GM19372 (cell line): Measurements from ENCODE around the gene MRPL9.
"Not testable (repeated sequence)": the region's sequence is repeated elsewhere in the genome, so short reads cannot be mapped to it uniquely, and the experiment has no call there.

ENCODE experiments used
- ATAC-seq: cut with Tn5 transposase; IDR thresholded peaks from one replicate; pipeline ENCODE4 v1.9.1; 2021; ENCODE audit warnings: mild to moderate bottlenecking, low read depth, moderate library complexity; ENCODE audit not compliant: unreplicated experiment

Gene MRPL9

GRCh38 chr1:151737026-151737425 is 26.3 kb downstream of the MRPL9 start:
- ATAC-seq, result no peak

DNA sequence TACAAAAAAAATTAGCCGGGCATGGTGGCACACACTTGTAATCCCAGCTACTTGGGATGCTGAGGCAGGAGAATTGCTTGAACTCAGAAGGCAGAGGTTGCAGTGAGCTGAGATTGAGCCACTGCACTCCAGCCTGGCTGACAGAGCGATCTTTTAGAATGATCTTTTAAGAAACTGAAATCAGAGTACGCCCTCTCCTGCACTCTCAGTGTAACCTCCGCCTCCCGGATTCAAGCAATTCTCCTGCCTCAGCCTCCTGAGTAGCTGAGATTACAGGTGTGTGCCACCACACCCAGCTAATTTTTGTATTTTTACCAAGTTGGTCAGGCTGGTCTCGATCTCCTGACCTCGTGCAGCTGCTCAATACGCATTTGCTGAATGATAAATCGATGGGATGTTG is 29.3 kb downstream of the MRPL9 start:
- not testable (repeated sequence) for ATAC-seq

- no peak for ATAC-seq
These were observed 30.2 kb downstream of the MRPL9 start for GRCh38 chr1:151733126-151733525.

GRCh38 chr1:151729966-151730291 is 33.4 kb downstream of the MRPL9 start:
- ATAC-seq, result no peak

GRCh38 chr1:151729157-151729965 is 33.9 kb downstream of the MRPL9 start:
- ATAC-seq, result no peak

DNA sequence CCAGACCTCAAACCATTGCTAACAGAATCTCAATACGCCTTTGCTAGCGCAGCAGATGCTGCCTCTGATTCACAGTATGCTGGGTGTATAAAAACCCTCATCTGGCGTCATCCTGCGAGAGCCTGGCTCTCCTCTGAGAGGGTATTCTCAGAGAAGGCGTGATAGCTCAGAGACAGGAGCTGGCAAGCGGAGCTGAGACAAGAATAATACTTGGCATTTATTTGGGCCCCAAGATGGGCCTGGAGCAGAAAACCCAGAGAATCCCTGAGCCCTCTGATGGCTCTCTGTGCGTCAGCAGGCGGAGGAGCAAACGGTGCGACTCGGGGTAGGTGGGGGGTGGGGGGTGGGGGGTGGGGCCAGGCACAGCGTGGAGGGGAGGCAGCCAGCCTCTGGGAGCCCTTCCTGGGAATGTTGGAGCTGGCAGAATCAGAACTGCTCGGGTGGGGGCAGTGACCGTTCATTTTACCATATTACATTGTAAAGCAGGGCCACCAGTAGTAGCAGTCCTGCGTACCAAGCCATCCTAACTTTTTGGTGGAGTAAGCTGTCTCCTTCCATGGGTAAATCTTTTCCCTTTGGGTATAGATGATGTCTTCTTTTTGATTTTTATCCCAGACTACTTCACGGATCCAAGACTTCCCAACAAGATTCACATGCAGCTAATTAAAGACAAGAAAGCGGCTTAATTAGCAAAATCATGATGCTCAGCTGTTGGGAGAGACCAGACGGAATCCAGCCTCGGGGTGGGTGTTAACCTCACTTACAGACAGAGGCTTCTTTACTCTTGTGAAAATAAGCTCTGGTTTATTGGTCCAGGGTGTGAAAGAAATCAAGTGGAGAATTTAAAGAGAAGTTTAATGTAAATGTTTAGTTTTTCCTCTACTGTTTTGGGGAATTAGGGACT is 34.9 kb downstream of the MRPL9 start:
- no peak for ATAC-seq

DNA sequence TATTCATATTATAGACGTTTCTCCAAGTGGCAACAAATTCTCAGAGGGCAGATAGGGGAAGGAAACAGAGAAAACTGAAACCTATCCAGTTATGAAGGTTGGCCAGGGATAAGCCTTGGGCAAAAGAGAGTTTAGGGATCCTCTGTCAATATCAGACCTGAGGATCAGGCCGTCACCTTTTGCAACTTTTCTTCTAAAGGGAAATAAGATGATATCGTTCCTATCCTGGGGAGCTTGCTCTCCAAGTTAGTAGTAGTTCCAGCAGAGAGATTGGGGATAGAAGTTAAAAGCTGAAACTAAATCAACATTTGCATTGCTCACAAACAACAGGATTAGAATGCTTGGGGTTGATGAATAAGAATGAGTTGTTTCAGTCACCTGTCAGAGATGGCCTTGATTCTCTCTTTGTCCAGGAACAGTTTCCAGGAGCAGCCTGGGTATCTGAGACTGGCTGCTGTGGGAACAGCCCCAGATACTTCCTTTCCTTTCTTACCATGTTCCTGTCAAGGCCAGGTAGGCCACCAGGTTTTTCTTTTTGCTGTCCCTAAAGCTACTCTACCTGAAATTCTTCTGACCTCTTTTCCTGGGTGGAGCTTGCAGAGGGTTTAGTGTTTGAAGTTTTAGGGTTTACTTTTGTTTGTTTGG is 39.4 kb downstream of the MRPL9 start:
- ATAC-seq, result no peak

DNA sequence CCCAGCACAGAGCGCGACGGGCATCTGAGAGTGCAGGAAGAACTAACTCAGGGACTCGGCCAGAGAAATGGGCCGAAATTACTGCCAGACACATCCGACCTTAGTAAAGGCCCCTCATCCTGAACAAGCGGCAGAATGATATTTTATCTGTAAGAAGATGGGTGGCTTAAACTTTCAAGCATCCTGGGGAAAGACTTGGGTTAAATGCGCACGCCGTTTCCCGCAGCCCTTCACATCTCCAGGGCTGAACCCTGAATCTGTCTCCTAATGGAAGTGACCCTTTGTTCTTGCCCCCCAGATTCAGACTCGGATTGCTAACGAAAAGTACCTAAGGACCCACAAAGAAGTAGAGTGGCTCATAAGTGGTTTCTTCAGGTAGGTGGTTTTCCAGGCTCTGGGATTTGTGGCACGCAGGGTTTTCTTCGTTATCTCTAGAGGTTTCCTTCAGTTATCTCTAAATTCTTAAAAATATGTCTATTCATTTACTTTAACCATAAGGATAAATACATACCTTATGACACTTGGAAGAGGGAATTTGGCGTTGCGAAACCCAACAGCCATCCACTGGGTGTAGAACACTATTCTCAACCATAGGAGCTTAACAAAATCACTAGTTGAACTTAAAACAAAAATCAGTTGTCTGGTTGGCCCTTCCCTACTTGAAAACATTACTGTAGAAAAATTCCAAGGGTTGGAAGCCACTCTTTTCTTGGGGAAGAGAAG is 41.3 kb downstream of the MRPL9 start:
- no peak for ATAC-seq

DNA sequence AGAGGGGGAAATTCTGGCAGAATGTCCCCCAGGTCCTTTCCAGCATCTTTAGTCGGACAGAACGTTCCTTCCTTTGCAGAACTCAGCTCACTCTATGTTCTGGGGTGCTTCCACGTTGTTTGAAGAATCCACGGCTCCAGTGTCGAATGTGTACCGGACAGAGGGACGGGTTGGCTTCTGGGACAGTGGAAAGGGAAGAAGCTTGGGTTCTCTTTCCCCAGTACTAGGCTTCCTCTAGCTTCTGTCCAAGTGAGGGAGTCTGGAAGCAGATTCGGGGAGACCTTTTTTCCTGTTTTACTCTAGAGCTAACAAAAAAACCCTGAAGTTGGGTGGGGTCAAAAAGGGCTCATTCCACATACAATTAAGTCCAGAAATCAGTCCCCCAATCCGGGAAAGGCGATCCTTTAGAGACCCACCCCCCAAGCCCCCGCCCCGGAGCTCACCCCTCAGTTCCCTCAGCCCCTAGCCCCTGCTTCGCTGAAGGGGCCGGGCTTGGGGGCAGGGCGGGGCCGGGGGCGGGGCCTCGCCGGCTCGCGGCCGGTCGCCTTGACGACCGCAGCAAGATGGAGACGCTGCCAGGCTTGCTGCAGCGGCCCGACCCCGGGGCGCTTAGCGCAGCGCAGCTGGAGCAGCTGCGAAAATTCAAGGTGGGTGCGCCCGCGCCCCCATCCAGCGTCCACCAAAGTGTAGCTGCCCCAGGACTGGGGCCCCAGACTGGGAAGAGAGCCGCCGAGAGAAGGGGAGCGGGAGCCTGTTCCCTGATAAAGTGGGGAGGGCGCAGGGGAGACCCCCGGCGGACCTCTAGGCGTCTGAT is 42.1 kb downstream of the MRPL9 start, which contains the start of gene RIIAD1:
TSS of gene RIIAD1 (plus strand) at position 549 of the 814 bp plus-strand sequence. CDS start at position 564, 15 bp downstream.
- ATAC-seq, result peak; percentile 51

DNA sequence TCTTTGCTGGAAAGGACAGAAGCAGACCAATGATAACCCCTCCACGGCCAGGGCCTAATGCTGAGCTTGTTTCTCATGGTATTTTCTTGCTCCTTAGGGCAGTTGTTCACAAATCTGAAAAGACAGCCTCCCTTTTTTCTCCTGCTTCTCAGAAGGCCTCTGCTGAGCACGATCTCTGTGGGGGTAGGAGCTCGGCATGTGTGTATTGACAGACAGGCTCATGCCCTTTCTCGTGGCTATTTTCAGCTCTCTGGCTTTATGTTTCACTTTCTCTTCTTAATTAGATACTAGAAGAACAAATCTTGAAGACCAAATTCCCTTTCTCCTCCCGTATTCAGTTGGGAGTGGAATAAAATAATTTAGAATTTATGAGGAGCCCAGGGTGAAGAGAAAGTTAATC is 42.7 kb downstream of the MRPL9 start:
- no peak for ATAC-seq

GRCh38 chr1:151720125-151720524 is 43.2 kb downstream of the MRPL9 start:
- no peak for ATAC-seq

- no peak for ATAC-seq
These were observed 44.6 kb downstream of the MRPL9 start for GRCh38 chr1:151718666-151719065.

DNA sequence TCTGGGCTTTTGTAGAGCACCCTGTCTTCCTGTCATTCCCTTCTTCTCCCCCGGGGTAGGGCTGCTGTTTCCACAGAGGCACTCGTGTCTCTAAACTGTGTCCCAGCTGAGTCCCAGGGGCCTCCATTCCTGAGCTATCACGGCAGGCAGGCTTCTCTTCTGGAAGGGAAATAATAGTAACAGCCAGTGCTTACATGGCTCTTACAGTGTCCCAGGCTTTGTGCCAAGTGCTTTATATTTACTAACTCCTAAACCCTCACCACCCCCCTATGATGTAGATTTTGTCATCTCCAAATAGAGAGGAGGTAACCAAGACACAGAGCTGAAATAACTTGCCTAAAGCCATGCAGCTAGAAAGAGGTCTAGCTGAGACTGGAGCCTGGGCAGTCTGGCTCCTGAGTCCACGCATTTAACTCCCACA is 45.3 kb downstream of the MRPL9 start:
- ATAC-seq, result no peak

DNA sequence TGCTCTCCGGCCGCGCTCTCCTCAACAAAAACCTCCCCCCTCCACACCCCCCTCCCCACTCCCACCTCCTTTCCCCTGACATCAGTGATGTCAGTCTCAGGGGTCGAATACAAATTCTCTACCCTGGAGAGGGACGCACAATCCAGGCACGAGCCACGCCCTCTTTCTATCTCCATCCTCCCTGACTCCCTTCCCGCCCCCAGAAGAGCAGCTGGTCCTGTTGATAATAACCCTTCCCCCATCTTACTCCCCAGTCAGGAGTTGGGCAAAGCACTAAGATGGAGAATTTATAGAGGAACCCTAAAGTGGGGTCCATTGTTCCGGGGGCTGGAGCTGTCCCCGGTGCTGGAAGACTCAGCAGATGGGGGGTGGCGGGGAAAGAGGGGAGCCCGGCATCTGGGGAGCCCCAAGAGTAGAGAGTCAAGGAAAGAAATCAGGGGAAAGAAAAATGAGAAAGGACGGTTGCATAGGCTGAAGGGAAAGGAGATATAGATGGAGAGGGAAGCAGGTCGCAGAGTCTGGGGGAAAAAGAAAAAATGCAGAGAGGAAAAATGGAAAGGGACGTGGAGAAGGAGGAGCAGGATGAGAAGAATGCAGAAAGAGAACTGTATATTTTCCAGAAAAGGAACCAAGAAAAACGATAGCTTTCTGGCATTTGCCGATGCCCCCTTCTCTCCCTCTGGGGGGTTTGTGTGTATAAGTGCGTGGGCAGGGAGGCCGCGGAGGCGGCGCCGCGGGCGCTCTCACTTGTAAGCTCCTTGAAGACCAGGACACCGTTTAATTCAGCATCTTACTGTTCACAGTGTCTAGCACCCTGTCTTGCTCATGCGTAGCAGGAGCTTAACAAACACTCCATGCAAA is 46.3 kb downstream of the MRPL9 start, which contains the start of gene CELF3:
TSS of gene CELF3 (minus strand) at position 33 of the 861 bp plus-strand sequence. CDS start 783 bp downstream, outside the sequence.
- ATAC-seq, result no peak

DNA sequence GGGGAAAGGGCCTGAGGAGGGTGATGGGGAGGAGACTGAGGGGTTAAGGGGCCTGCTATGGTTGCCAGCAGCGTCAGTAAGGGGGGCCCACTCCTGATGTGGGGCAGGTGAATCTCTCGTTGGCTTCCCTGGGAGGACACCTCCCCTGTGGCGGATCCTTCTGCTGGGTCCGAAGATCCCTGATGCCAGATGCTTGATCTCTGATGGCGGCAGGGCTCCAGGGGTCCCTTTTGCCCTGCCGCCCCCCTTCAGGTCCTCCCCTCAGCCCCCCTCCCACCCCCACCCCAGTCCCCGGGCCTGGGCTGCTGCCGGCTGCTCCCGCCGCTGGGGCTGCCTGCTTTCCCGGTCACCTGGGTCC is 46.9 kb downstream of the MRPL9 start:
- ATAC-seq, result no peak

GRCh38 chr1:151715726-151716404 is 47.4 kb downstream of the MRPL9 start:
- ATAC-seq, result no peak

- ATAC-seq, result no peak
These were observed 48.2 kb downstream of the MRPL9 start for GRCh38 chr1:151714820-151715725.
